C4-2B (cell line): ENCODE results near the gene FAM20C.
"Not testable (repeated sequence)": the region's sequence is repeated elsewhere in the genome, so short reads cannot be mapped to it uniquely, and the experiment has no call there.

Source experiments
- H3K27ac ChIP-seq: fragments of 450-650 bp; 2 replicates; pipeline ENCODE4 v1.5.1; 2017
- CTCF ChIP-seq: fragments of 450-650 bp; conservative IDR thresholded peaks from 2 replicates; pipeline ENCODE4 v1.5.1; 2017; ENCODE audit warnings: mild to moderate bottlenecking
- ZFX ChIP-seq: fragments of 450-650 bp; IDR thresholded peaks from 2 replicates; pipeline ENCODE4 v1.6.1; 2017

FAM20C gene

DNA sequence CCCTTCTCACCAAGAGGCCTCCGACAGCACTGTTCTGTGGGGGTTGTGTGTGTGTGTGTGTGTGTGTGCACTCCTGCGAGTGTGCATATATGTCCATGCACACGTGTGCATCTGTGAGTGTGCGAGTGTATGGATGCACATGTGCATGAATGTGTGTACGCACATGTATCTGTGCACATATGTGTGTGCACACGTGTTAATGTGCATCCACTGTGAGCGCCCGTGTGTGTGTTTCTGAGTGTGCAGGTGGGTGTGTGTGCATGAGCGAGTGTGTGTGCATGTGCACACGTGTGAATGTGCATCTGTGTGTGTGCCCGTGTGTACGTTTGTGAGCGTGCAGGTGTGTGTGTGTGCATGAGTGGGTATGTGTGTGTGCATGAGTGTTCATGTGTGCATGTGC is 49.1 kb downstream of the FAM20C start:
- H3K27ac ChIP-seq: no peak overlapping the region
- TF ChIP-seq ZFX (no peak), CTCF (no peak)

- not testable (repeated sequence) for H3K27ac ChIP-seq
These were observed 50.6 kb downstream of the FAM20C start for GRCh38 chr7:242826-243579.

DNA sequence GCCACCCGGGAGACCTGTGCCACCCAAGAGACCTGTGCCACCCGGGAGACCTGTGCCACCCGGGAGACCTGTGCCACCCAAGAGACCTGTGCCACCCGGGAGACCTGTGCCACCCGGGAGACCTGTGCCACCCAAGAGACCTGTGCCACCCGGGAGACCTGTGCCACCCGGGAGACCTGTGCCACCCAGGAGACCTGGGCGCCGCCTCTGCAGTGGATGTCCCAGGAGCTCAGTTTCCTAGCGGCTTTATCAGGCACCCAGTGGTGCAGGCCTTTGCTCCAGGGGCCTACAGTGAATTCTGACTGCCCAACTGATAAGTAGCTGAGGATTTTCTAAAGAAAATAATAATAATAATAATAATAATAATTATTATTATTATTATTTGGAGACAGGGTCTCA is 51.2 kb downstream of the FAM20C start:
- not testable (repeated sequence) for H3K27ac ChIP-seq

DNA sequence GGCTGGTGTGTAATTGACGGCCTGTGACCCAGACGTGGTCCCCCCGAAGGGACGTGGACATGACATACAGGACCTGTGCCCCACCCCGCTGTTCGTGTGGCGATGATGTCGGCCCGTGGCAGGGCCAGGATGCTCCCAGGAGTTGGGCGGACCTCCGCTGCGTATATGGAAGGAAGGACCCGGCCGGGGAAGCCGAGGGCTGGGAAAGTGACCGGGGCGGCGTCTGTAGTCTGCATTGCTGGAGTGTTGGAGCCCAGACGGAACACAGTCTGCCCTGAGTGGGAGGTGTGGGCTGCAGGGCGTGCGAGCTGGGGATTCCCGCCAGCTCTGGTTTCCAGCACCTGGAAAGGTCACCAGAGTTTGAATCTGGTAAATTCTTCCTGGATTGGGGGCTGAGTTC is 52.6 kb downstream of the FAM20C start:
- no peak for TF ChIP-seq CTCF
- TF ChIP-seq ZFX: no peak
- H3K27ac ChIP-seq: no peak overlapping the region

- TF ChIP-seq ZFX: no peak
- no peak for TF ChIP-seq CTCF
- no peak overlapping the region for H3K27ac ChIP-seq
These were observed 53.4 kb downstream of the FAM20C start for GRCh38 chr7:245574-246295.

GRCh38 chr7:246451-246850 is 54.1 kb downstream of the FAM20C start:
- no peak for TF ChIP-seq ZFX
- no peak for TF ChIP-seq CTCF
- H3K27ac ChIP-seq: no peak overlapping the region

GRCh38 chr7:247181-247580 is 54.8 kb downstream of the FAM20C start:
- TF ChIP-seq CTCF: no peak
- no peak for TF ChIP-seq ZFX
- no peak overlapping the region for H3K27ac ChIP-seq

DNA sequence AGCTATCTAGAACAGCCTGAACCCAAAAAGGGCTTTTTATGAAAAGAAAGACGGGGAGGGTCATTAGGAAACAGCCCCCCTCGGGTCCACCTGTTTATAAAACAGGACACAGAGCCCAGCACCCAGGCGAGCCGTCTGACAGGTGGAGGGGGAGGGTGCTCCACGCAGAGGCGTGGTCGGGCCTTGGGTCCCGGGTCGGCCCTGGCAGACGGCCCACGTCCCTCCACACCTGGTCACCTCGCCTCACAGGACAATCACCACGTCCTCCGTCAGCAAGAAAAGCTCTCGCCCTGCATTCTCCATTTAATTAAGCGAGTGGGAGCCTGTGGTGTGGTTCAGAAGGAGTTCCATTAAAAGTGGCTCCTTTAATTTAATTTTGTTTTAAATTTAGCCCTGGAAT is 55.3 kb downstream of the FAM20C start:
- TF ChIP-seq ZFX: no peak
- TF ChIP-seq CTCF: no peak

More for the DNA sequence above, 55.3 kb downstream of the FAM20C start:
- H3K27ac ChIP-seq: no peak overlapping the region
